HG03025 (cell line): ENCODE data around the gene CBX4.

Source experiments
- ATAC-seq: cut with Tn5 transposase; IDR thresholded peaks from one replicate; pipeline ENCODE4 v1.9.1; 2021; ENCODE audit warnings: mild to moderate bottlenecking, moderate library complexity; ENCODE audit not compliant: unreplicated experiment, low FRiP score

Gene CBX4

DNA sequence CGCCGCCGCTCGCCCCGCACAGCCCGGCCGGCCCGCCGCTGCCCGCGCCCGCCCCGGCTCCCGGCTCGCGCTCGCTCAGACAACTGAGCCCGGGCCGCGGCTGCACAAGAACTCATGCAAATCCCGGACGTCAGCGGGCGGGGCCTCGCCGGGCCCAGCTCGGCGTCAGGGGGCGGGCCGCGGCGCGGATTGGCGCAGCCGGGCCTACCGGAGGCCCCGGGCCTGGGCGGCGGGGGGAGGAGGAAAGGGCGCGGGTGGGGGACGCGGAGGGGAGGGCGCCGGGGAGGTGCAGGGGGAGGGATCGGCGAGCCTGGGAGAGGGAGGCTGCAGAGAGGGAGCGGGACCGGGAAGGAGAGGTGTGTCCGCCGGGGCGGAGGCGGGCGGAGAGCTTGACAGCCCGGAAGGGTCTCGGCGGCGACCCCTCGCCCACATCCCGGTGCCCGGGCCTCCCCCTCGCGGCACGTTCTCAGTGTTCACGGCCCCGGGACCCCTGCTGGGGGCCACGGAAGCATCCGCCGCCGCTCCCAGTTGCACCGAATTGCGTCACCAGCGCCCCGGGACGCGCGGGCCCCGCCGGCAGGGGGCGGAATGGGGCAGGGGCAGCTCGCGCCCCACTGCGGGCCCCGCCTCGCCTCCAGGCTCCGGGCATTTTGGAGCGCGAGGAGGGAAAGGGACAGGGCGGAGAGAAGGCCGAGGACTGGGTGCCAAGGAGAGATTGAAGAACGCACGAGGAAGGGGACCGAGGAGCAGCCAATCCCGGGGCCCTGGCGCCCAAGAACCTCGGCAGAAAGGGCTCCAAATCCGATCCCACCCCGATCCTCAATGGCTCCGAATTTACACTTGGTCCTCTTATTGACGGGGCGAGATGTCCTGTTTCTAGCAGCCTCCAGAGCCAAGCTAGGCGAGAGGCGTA, at the start of gene CBX4:
CBX4 (minus strand) TSS at position 85 of the 913 bp plus-strand sequence. CDS start 189 bp downstream, outside the sequence.
- no peak for ATAC-seq

DNA sequence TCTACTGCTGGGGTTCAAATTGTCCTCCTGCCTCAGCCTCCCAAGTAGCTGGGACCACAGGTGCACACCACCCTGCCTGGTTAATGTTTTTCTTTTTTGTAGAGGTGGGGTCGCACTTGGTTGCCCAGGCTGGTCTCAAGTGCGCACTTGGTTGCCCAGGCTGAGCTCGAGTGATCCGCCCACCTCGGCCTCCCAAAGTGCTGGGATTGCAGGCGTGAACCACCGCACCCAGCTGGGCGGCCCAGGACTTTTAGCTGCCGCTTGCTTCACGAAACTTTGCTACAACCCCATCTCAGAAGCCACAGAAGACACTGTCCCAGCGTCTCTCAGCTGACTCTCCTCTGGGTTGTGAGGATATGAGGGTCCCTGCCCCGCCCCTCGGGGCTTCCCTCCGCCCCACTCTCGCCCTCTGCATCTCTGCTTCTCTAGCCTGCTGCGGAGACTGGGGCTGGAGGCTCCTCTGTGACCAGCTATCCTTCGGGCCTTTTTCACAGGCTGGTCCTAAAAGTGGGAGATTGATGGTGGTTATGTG, 48.8 kb upstream of the CBX4 start:
- no peak for ATAC-seq

DNA sequence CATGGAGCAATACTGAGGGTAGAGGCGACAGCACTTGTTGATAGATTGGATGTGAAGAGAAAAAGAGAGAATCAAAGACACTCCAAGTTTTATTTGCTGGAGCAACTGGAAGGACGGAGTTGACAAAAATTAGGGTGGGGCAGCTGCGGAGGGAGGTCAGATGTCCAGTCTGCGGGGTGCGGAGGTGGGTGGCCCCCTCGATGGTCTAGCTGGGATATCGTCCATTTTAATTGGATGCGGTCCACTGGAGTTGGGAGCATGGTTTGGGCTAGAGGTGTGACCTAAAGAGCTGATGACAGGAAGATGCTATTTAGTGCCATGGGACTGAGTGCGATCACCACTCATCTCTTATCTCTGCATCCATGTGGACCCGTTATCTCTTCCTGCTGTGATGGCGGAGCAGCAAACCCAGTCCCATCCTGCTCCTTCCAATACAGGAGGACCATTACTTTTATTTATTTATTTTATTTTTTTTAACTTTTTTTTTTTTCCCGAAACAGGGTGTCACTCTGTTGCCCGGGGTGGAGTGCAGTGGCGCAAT, 48.3 kb upstream of the CBX4 start:
- no peak for ATAC-seq

DNA sequence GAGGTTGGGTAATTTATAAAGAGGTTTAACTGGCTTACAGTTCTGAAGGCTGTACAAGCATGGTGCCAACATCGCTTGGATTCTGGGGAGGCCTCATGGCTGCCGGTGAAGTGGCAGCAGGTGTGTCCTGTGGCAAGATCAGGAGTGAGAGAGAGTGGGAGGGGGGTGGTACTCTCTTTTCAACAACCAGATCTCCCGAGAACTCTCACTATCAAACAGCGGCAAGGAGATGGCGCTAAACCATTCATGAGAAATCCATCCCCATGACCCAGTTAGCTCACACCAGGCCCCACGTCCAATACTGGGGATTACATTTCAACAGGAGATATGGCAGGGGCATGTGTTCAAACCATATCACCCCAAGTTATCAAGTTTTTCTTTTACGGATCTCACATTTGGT, 44.0 kb upstream of the CBX4 start:
- no peak for ATAC-seq

DNA sequence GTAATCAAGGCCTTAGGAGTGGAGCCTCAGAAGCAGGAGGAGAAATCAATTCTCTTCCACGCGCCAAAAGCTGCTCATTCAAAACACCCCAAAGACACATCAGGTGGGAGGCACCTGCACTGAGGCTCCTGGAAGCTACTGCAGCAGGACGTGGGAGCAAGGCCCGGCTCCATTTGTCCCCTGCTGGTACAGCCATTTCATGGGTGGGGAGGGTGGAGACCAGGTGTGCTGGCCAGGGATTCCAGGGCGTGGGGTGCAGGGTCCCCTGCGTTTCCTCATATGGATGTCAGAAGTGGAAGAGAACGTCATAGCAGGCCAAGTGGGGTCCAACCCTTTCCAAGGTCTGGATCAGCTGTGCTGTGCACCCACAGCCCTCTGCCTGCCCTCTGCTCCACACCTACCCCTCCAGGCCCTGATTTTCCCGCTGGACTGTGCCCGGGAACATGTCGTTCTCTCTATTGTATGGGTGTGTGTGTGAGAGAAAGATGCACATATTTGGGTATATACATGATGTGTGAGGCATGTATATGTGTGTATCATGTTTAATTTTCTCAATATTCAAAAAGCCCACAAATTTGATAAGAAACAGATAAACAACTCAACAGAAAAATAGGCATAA, 39.2 kb upstream of the CBX4 start:
- ATAC-seq: no peak

DNA sequence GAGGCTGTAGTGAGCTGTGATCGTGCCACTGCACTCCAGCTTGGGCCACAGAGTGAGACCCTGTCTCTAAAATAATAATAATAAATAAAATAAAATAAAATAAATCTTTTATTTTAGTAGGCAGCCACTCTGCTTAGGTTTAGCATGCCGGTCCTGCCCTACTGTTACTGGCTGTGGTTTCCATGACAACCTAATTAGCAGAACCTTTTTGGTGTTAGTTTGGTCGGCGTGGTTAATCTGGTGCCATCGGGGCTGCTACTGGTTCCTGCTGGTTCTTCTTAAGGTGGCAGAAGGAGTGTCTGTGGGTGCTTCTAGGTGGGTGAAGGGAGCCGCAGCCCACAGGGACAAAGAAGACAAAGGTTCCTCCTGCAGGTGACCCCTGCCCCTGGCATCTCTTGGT, 37.8 kb upstream of the CBX4 start:
- ATAC-seq: no peak

DNA sequence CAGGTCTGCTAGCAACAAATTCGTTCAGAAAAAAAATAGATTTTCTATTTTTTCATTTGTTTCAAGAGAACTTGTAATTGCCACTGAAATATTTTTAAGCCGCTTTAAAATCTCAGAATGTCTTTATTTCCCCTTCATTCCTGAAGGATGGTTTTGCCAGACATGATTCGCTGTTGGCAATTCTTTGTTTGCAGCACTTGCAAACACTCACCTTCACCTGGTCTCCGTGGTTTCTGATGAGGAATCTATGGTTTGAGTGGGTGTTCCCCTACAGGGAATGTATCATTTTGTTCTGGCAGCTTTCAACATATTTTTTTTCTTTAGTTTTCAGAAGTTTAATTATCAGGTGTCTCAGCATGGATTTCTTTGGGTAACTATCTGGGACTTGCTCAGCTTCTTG, 36.3 kb upstream of the CBX4 start:
- ATAC-seq: no peak

DNA sequence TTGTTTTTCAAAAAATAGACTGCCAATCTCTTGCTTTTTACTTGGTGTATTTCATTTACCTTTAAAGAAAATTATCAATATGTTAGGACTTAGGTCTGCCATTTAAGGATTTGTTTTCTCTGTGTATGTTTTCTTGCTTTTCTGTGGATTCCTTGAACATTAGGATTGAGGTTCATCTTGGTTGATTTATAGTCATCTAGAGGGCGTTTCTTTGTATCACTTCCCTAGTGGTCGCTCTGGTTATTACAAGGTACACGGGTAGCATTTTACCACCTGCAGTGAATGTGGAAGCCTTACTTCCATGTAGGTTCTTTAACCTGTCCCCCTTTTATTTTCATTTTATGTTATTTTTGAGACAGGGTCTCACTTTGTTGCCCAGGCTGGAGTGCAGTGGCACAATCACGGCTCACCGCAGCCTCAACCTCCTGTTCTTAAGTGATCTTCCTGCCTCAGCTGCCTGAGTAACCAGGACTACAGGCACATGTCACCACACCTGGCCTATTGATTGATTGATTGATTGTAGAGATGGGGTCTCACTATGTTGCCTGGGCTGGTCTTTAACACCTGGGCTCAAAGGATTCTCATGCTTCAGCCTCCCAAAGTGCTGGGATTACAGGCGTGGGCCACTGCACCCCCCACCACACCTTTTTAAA, 35.2 kb upstream of the CBX4 start:
- ATAC-seq: no peak

DNA sequence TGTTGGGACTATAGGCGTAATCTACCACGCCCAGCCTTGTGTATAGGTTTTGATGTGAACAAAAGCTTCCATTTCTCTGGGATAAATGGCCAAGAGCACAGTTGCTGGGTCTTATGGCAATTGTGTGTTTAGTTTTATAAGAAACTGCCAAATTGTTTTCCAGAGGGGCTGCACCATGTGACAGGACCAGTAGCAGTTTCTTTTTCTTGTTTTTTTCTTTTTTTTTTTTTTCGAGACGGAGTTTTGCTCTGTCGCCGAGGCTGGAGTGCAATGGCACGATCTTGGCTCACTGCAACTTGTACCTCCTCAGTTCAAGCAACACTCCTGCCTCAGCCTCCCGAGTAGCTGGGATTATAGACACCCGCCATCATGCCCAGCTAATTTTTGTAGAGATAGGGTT, 34.3 kb upstream of the CBX4 start:
- ATAC-seq: no peak

DNA sequence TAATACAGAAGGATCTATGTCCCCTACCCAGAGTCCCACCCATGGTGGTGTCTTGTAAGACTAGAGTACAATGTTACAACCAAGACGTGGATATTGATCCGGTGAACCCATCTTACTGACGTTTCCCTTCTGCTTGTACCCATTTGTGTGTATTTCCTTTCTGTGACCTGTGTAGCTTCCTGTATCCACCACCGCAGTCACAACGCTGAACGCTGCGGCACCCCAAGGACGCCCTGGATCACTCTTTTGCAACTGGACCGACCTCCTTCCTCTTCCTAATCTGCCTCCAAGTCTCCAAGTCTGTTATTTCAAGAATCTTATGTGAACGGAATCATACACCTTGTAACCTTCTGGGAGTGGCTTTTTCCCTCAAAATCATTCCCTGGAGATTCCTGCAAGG, 33.5 kb upstream of the CBX4 start:
- ATAC-seq: no peak

DNA sequence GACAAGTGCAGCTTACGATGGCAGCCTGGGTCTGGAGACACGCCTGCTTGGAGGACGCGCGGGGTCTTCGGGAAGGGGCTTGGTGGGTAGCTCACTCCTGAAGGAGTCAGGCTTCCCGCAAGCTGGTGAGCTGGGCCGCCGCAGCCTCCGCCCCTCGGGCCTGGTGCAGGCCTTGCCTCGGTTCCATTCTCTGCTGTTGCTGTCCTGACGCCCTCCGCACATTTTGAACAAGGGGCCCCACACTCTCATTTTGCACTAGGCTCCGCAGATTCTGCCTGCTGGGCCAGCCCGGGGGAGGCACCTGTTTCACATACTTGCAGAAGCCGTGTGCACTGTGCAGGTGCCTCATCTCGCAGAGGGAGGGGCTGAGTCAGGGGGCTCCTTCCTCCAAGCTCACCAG, 31.9 kb upstream of the CBX4 start:
- ATAC-seq: no peak

DNA sequence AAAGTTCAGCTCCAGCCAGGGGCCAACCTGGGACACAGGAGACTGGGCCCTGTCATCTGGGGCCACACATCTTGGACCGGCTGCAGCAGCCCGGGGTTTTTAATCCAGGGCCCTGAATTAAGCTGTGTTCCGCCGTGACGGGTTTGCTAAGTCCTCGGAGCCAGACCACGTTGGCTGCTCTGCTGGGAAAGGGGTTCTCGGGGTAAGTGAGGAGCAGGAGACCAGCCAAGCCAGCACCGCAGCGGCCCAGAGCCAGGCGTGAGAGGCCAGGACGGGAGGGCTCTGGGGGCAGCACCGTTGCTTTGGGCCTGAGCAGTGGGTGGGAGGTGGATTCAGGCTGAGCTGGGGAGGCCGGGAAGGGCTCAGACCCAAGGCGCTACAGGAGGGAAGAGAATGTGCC, 31.3 kb upstream of the CBX4 start:
- ATAC-seq: no peak

DNA sequence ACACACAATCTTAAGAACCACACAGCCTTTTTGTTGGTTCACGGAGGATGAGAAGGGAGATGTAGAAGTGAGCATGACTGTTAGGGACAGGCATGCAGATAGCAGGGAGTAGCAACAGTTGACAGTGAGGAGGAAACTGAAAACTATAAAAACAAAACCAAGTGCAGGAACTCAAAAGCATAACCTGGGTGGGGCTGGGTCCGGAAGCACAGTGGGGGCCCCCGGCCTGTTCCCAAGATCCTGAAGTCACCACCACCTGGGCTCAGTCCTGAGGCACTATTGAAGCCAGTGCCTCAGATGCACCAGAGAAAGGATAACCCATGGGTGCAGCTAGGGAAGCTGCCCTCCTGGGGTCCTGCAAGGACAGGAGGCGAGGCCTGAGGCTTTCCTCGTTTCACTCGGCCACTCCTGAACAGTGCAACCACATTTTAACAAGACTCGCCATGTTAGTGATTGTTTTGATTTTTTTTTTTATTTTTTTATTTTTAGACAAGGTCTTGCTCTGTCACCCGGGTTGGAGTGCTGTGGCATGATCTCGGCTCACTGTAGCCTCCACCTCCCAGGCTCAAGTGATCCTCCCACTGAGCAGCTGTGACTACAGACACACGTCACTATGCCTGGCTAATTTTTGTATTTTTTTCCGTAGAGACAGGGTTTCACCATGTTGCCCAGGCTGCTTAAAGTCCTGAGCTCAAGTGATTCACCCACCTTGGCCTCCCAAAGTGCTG, 27.7 kb upstream of the CBX4 start:
- no peak for ATAC-seq

DNA sequence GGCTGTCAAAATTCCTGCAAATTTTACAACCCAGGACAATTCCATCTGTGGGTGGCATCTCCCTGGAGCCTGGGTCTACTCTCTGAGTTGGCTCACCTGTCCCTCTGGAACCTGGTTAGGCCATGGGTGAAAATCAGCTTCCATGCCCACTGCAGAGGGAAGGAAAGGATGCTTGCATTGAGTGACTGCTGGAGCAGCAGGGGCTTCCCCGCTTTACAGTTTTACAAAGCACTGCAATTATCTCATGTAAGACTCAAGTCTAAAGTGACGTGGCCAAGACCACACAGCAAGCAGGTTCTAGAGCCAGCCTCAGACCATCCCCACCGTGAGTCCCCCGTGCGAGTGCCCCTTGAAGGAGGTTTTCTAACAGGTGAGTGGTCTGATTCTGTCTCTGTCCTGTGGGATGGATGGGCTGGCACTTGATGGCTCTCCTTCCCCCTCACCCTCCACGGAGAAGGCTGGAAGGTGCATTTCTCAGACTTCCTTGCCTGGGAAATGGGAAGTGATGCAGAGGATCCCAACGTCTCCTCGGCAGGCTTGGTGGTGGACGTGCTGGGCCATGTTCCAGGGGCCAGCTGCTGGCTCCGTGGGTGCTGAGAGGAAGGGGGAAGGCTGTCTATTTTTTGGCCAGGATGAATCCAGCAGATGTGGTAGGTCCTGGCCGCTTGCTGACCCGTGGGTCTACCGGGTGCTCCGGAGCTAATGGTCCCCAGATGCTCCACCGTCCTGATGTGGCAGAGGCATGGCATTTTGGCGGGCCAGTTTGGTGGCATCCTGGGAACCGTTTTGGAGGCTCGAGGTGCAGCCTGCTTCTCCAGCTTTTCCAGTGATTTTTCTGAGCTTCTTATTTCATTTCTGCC, 26.3 kb upstream of the CBX4 start:
- no peak for ATAC-seq

DNA sequence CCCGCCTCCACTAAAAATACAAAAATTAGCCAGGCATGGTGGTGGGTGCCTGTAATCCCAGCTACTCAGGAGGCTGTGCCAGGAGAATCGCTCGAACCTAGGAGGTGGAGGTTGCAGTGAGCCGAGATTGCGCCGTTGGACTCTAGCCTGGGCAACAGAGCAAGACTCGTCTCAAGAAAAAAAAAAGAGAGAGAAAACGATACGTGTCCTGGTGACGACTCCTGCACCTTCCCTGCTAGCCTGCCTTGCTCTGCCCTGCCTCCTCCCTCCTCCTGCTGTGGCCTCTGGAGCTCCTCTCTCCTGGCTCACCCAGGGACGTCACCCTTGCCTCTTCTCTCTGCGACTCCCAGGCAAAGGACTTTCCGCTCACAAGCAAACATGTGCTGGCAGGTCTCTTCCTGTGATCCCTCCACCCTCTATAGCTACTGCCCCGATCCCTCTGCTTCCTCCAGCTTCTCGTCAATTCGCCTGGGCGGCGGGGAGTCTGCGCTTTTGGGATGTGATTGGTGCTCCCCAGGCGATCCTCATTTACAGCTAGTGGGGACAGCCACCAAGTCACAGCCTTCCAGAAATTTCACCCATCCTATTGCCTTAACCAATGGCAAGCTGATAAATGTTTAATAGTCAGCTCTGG, 25.5 kb upstream of the CBX4 start:
- no peak for ATAC-seq

DNA sequence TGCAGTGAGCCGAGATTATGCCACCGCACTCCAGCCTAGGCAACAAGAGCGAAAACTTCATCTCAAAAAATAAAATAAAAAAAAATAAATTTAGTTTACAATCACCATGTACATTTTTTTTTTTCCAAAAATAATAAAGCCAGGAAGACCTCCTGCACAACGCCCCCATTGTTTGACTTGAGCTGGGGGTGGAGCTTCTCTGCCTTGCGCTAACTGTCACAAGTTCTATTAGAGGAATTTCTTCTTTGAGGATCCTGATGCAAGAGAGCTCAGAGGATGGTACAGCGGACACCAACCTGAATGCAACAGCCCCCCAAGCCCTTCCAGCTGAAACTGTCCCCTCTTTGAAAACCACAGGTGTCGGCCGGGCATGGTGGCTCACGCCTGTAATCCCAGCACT, 24.9 kb upstream of the CBX4 start:
- no peak for ATAC-seq

DNA sequence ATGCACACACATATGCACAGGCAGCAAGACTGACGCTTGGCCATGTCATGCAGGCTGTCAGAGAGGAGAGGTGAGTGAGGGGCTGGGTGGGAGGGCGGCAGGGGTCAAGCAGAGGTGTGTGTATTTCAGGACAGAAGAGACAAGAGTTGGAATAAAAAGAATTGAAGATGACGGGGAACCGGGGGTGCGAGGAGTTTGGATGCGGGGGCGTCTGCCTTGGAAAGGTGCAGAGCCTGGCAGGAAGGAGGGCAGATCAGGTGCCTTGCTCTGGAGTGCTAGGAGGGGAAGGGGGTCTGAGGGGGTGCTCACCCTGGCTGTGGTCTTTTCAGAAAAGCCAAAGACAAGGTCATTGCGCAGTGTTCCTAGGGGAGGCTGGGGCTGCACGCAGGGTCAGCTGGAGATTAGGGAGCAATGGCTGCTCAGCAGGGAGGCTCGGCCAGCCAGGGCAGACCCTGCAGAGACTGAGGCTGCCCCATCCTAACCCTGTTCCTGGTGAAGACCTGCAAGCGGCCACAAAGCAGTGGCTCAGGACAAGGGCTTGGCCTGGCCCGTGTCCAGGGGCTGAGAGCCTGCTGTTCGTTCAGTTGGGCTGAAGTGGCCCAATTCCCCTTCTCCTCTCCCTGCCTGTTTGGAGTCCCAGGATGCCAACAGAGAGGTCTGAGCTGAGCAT, 23.7 kb upstream of the CBX4 start:
- no peak for ATAC-seq

DNA sequence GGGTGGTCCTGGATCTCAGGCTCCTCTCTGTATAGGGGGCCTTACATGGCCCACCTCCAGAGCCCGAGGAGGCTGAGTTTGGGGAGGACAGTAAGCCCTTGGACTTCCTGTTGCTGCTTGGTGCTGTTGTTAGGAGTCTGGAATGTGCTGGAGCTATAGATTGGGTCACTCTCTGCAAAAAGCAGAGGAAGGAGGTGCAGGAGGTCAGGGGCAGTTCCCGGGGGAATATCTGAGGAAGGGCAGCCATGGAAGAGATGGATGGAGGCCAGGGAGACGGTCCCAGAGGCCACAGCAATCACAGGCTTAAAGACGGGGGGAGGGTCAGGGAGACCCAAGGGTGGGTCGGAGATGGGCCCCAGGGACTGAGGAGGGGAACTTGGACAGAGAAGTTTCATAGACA, 23.0 kb upstream of the CBX4 start:
- no peak for ATAC-seq
